Activated naive CD4-positive, alpha-beta T cell treated with anti-CD3 and anti-CD28 coated beads, Interleukin-2, amount 50 U/mL, for 72 hours (primary cell): ENCODE results near the gene CCDC148. TPM values are rescaled to one million over a fixed set of nuclear protein-coding genes. Genes with fewer than 3 reads are reported as not detected.
"Not testable (repeated sequence)": the region's sequence is repeated elsewhere in the genome, so short reads cannot be mapped to it uniquely, and the experiment has no call there.

ENCODE experiments used
- ATAC-seq, 2 donors: fragments of 150-1000 bp; cut with Tn5 transposase; 2 replicates each; pipeline ENCODE4 v1.10.0; 2021; ENCODE audit warnings: mild to moderate bottlenecking in 2 of 2, moderate library complexity in 2 of 2
- DNase-seq, 2 donors: peaks; one replicate each; pipeline ENCODE4 v3.0.0; 2021 to 2022; ENCODE audit warnings: low spot score in 2 of 2
- H3K27ac Mint-ChIP-seq, 2 donors: one replicate each; pipeline ENCODE4 v1.8.0; 2022; ENCODE audit warnings: mild to moderate bottlenecking in 2 of 2, mixed read lengths in 2 of 2
- H3K36me3 Mint-ChIP-seq, 2 donors: one replicate each; pipeline ENCODE4 v1.8.0; 2022; ENCODE audit warnings: mixed read lengths in 2 of 2
- H3K9me3 Mint-ChIP-seq, 2 donors: one replicate each; pipeline ENCODE4 v1.8.0; 2022; ENCODE audit warnings: mixed read lengths in 2 of 2
- total RNA-seq, 2 donors: library from RNA; stranded (reverse); gene quantifications; one replicate each; pipeline ENCODE4 v1.2.3, GENCODE V29; 2022

Gene CCDC148
- total RNA-seq, 2 donors from 2014 or later, result 0.08 TPM; not detected in 1

DNA sequence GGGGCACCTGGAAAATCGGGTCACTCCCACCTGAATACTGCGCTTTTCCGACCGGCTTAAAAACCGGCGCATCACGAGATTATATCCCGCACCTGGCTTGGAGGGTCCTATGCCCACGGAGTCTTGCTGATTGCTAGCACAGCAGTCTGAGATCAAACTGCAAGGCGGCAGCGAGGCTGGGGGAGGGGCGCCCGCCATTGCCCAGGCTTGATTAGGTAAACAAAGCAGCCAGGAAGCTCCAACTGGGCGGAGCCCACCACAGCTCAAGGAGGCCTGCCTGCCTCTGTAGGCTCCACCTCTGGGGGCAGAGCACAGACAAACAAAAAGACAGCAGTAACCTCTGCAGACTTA, 105.1 kb downstream of the CCDC148 start:
- not testable (repeated sequence) for H3K27ac Mint-ChIP-seq, H3K9me3 Mint-ChIP-seq, ATAC-seq, DNase-seq, H3K36me3 Mint-ChIP-seq

- not testable (repeated sequence) for H3K9me3 Mint-ChIP-seq, DNase-seq
These were observed 105.6 kb downstream of the CCDC148 start for GRCh38 chr2:158350751-158351465.

GRCh38 chr2:158346032-158346431, 110.5 kb downstream of the CCDC148 start:
- DNase-seq (no peak), ATAC-seq (no peak)
- Mint-ChIP-seq H3K36me3 (no peaks in the 10 kb centered on the region), H3K27ac (no peak overlapping the region), H3K9me3 (no peaks in the 10 kb centered on the region)

More at GRCh38 chr2:158350751-158351465, 105.6 kb downstream of the CCDC148 start:
- not testable (repeated sequence) for H3K27ac Mint-ChIP-seq, ATAC-seq, H3K36me3 Mint-ChIP-seq

- ATAC-seq (no peak), DNase-seq (no peak)
- no peaks in the 10 kb centered on the region for H3K36me3 Mint-ChIP-seq
- H3K9me3 Mint-ChIP-seq, result no peaks in the 10 kb centered on the region
- H3K27ac Mint-ChIP-seq, result no peak overlapping the region
These were observed 117.0 kb downstream of the CCDC148 start for GRCh38 chr2:158339513-158339912.

GRCh38 chr2:158337018-158337417, 119.5 kb downstream of the CCDC148 start:
- no peaks in the 10 kb centered on the region for H3K9me3 Mint-ChIP-seq
- DNase-seq (no peak), ATAC-seq (no peak)
- no peaks in the 10 kb centered on the region for H3K36me3 Mint-ChIP-seq
- no peak overlapping the region for H3K27ac Mint-ChIP-seq

DNA sequence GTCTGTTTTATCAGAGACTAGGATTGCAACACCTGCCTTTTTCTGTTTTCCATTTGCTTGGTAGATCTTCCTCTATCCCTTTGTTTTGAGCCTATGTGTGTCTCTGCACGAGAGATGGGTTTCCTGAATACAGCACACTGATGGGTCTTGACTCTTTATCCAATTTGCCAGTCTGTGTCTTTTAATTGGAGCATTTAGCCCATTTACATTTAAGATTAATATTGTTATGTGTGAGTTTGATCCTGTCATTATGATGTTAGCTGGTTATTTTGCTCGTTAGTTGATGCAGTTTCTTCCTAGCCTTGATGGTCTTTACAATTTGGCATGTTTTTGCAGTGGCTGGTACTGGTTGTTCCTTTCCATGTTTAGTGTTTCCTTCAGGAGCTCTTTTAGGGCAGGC, 124.8 kb downstream of the CCDC148 start:
- peaks cover 8 to 11% of the 10 kb centered on the region in 2 donors for H3K9me3 Mint-ChIP-seq

DNA sequence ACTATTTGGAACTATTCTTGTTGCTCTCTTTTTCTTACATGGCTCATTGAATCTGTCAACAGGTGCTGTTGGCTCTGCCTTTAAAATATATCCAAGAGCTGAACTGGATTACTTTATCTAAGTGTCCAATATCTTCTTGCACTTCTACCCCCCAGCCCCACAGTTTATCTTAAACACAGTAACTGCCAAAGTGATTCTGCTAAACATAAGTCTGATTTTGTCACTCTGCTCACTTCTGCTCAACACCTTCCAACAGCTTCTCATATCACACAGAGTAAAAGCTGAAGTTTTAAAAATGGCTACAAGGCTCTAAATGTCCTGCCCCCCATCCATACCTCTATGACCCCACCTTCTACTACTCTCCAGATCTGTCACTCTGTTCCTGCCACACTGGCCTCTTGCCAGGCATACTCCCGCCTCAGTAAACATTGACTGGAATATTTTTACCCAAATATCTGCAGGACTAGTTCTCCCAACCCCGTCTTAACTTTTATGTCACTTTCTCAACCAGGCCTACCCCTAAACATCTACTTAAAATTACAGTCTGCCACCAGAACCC, 130.7 kb downstream of the CCDC148 start:
- peaks cover 4 to 6% of the 10 kb centered on the region in 2 donors for H3K9me3 Mint-ChIP-seq

More for the DNA sequence above, 124.8 kb downstream of the CCDC148 start:
- not testable (repeated sequence) for DNase-seq, H3K36me3 Mint-ChIP-seq, H3K27ac Mint-ChIP-seq, ATAC-seq

DNA sequence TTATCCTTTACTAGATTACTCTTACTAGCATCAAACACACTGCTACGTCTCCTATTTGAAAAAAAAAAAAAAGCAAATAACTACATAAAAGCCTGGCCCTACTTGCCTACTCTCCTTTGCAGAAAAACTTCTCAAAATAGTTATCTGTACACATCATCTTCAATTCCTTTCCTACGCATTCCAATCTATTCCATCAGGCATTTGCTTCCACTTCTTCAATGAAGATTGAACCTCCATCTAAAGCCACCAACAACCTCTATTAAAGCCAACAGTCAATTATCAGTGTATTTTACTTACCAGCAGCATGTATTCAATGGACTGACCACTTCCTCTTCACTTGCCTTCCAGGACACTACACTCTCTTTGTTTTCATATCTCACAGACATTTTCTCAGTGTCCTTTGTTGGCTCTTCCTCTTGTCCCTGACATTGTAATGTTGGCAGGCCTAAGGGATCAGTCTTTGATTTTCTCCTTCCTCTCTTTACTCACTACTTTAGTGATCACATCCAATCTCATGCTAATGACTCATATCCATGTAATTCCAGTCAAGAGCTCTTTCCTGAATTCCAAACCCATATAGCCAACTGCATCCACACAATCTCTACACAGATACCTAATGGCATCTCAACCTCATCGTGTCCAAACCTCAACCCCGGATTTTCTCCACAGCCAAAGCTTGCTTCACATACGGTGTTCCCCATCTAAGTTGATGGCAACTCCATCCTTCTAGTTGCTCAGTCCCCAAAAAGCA, 131.3 kb downstream of the CCDC148 start:
- no peak for ATAC-seq
- DNase-seq, result no peak
- no peaks in the 10 kb centered on the region for H3K9me3 Mint-ChIP-seq
- H3K27ac Mint-ChIP-seq, result no peak overlapping the region
- no peaks in the 10 kb centered on the region for H3K36me3 Mint-ChIP-seq

More for the DNA sequence above, 130.7 kb downstream of the CCDC148 start:
- no peak for DNase-seq
- Mint-ChIP-seq H3K36me3 (peaks cover 0 to under 1% of the 10 kb centered on the region in 2 donors), H3K27ac (no peak overlapping the region)
- no peak for ATAC-seq

DNA sequence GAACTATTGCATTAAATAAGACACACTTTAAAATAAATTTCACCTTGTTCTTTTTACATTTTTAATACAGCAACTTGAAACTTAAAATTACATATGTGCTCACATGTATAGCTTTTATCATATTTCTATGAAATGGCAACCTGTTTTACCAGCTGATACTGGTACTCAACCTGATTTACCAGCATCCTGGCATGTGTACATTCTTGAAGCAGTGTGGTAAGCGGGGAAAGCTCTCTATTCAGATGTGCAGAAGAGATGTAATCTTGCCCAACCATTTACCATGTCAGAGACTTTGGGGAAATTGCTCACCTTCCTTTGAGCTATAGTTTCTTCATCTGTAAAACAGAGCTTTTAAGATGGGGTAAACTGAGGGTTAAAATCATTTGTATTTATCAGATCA, 133.2 kb downstream of the CCDC148 start:
- ATAC-seq, result no peak
- Mint-ChIP-seq H3K9me3 (no peaks in the 10 kb centered on the region), H3K27ac (no peak overlapping the region), H3K36me3 (no peaks in the 10 kb centered on the region)
- DNase-seq, result no peak

DNA sequence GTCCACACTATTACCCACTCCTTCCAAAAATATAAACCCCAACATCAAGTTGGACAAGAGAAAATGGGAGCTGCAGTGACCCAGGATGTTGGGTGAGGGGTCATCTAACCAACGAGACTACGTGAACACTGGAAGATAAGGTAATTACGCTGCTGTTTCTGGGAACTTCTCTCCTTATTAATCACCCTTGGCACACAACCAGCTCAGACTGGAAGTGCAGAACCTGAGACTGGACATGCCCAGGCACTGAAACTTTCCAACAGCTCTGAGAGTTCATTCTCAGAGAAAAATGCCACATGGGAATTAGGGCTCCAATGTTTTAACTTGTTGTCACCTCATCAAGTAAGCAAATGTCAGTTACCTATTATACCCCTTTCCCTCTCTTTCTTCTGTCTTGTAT, 135.3 kb downstream of the CCDC148 start:
- no peak for DNase-seq
- no peaks in the 10 kb centered on the region for H3K36me3 Mint-ChIP-seq
- H3K27ac Mint-ChIP-seq, result no peak overlapping the region
- ATAC-seq, result no peak
- no peaks in the 10 kb centered on the region for H3K9me3 Mint-ChIP-seq

DNA sequence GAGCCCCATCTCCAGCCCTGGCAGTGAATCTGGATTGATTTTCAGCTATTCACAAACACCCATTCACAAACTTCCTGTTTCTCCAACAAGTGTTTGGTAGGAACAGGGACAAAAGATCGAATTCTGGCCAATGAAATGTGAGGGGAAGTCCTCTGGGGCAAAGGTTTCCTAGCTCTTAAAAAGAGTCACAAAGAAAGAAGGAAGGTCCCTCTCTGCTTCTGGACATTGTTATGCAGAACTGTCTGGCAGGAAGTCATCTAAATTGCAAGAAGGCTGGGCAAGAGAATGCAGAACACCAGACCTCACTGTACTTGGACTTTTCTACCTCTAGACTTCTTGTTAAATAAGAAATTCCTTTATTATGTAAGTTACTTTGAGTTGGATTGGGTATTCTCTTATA, 137.3 kb downstream of the CCDC148 start:
- Mint-ChIP-seq H3K9me3 (no peaks in the 10 kb centered on the region), H3K36me3 (no peaks in the 10 kb centered on the region), H3K27ac (no peak overlapping the region)
- DNase-seq (no peak), ATAC-seq (no peak)

- ATAC-seq (no peak), DNase-seq (no peak)
- H3K36me3 Mint-ChIP-seq, result no peaks in the 10 kb centered on the region
- H3K9me3 Mint-ChIP-seq, result no peaks in the 10 kb centered on the region
- no peak overlapping the region for H3K27ac Mint-ChIP-seq
These were observed 138.9 kb downstream of the CCDC148 start for GRCh38 chr2:158317642-158318041.

DNA sequence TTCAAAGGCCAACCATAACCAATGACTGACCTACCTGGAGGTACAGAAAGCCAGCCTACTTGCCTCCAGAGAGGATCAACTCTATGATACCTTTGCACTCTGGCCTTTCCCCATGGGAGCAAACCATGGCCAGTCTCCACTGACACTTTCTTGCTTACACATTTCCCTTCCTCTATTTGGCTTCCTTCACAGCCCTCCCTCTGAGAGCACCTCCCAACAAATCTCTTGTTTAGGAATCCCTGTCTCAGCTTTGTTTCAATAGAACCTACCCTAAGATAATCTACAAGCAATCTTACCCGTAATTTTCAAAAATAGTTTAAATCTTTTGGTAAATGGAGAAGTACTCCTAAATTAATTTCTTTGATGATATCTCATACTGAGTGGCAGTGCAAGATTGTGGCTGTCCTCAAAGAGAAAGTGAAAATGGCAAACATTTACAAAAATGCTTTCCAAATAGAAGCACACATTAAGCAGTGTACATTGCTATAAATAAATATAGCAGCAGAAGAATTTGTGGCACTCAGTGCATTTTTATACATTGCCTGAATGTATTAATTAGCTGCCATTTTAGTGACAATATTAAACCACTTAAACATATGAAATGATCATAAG, 140.6 kb downstream of the CCDC148 start:
- H3K36me3 Mint-ChIP-seq, result no peaks in the 10 kb centered on the region
- DNase-seq (no peak), ATAC-seq (no peak)
- no peaks in the 10 kb centered on the region for H3K9me3 Mint-ChIP-seq
- no peak overlapping the region for H3K27ac Mint-ChIP-seq

DNA sequence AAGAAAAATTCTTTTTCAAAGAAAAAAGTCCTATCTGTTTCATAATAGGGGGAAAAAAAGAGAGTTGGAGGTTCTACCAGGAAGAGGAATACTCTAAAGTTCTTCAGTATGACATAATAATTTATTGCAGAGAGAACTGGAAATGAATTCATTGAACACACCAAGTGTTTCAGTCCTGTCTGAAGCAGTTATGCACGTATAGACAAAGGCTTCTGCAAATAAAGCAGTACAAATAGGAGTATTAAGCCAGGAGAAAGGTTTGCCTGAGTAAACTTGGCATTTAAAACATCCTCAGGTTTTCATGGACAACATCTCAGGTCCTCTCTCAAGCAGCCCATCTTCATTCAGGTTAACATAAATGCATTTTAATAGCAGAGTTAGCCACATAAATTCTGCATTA, 141.6 kb downstream of the CCDC148 start:
- Mint-ChIP-seq H3K27ac (no peak overlapping the region), H3K9me3 (no peaks in the 10 kb centered on the region), H3K36me3 (no peaks in the 10 kb centered on the region)
- DNase-seq, result no peak
- ATAC-seq, result no peak

DNA sequence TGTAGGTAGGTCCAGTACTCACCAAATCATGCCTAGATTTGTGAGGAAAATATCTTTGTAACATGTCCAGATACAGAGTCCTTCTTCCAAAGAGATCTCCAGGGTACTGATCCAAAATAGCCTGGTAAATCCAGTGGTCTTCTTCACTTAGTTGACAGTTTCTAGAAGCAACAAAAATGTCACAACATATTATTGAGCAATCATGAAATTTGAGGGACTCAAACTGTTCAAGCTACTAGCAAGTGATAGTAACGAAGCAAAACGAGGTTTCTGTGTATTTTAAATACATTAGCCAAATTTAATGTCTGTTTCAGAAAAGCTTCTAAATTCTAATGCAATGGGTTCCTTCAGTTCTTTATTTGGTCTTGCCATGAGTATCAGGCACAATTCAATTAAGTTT, 142.8 kb downstream of the CCDC148 start:
- Mint-ChIP-seq H3K9me3 (no peaks in the 10 kb centered on the region), H3K27ac (no peak overlapping the region), H3K36me3 (no peaks in the 10 kb centered on the region)
- no peak for DNase-seq
- ATAC-seq, result no peak

DNA sequence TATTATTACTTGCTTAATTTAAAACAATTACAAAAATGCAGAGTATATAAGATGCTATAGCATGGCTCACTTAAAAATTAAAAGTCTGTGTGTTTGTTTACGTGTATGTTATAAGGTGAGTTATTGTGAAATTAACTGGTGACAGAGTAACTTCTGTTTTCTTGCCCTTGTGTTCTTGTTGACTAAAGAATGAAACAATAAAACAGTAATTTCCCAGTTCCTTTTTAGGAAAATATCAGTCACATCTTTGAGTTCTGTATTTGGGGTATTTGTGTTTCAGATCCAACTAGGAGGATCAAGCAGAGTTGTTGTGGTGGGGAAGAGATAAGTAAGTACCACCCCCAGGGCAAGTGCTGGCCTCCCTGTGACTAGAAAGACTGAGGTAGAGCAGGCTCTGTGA, 143.6 kb downstream of the CCDC148 start:
- Mint-ChIP-seq H3K27ac (no peak overlapping the region), H3K9me3 (no peaks in the 10 kb centered on the region), H3K36me3 (no peaks in the 10 kb centered on the region)
- ATAC-seq (no peak), DNase-seq (no peak)

DNA sequence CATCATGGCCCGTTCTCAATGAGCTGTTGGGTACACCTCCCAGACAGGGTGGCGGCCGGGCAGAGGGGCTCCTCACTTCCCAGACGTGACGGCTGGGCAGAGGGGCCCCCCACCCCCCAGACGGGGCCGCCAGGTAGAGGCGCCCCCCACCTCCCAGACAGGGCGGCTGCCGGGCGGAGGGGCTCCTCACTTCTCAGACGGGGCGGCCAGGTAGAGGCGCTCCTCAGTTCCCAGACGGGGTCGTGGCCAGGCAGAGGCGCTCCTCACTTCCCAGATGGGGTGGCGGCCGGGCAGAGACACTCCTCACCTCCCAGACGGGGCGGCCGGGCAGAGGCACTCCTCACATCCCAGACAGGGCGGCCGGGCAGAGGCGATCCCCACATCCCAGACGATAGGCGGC, 146.1 kb downstream of the CCDC148 start:
- not testable (repeated sequence) for H3K27ac Mint-ChIP-seq, H3K9me3 Mint-ChIP-seq, H3K36me3 Mint-ChIP-seq, ATAC-seq, DNase-seq
